Measurements from ENCODE around the gene CFAP43. TPM values are rescaled to one million over a fixed set of nuclear protein-coding genes. Genes with fewer than 3 reads are reported as not detected.

The CFAP43 gene
- total and polyA plus RNA-seq, 2 experiments from 2014 or later = 0.24 to 0.44 TPM

- no peak for TF ChIP-seq ZNF114 (CRISPR knock-in tag; IDR thresholded peaks at IDR 0.05)
- TF ChIP-seq REST (IDR thresholded peaks at IDR 0.05; ENCODE audit: unreplicated experiment) = no peak
These were observed 111.2 kb downstream of the CFAP43 start (continued) for GRCh38 chr10:104120903-104121484.

GRCh38 chr10:104120512-104120902, 111.7 kb downstream of the CFAP43 start:
- TF ChIP-seq CTCF (conservative IDR thresholded peaks at IDR 0.05; ENCODE audit: low read depth in 2 of 2) (no peak), ZNF114 (CRISPR knock-in tag; IDR thresholded peaks at IDR 0.05) (no peak), ZNF331 (CRISPR knock-in tag; IDR thresholded peaks at IDR 0.05; ENCODE audit: low read depth) (no peak), CREB1 (CRISPR knock-in tag; IDR thresholded peaks at IDR 0.05; ENCODE audit: low read depth) (no peak)
- Histone ChIP-seq H3F3A (replicated peaks; ENCODE audit: low read depth) (peaks cover 4% of the 10 kb centered on the region; the same call in 1 of the 2 replicates), H3K36me3 (ENCODE audit: insufficient read depth) (no peaks in the 10 kb centered on the region), H3K4me1 (ENCODE audit: insufficient read depth) (peaks cover 14% of the 10 kb centered on the region; the same call in 1 of the 2 replicates), H2AFZ (peak overlapping the region; percentile 49; the same call in 1 of the 2 replicates), H3K27ac (ENCODE audit: low read depth) (peak overlapping the region; percentile 100), H3K4me2 (peak overlapping the region; percentile 91), H3K27me3 (ENCODE audit: insufficient read depth) (no peaks in the 10 kb centered on the region), H3K9me2 (ENCODE audit: insufficient read depth) (no peaks in the 10 kb centered on the region), H4K20me1 (replicated peaks; ENCODE audit: insufficient read depth) (no peaks in the 10 kb centered on the region), H3K79me2 (replicated peaks; ENCODE audit: insufficient read depth) (no peaks in the 10 kb centered on the region), H3K4me3 (peak overlapping the region; percentile 75)
- Mint-ChIP-seq H3K36me3 (ENCODE audit: low read depth) (peaks cover 4% of the 10 kb centered on the region), H3K4me1 (peaks cover 25% of the 10 kb centered on the region), H3K9me3 (no peaks in the 10 kb centered on the region), H3K4me3 (peak overlapping the region; percentile 89), H3K27me3 (ENCODE audit: insufficient read depth, low read depth, poor library complexity) (peaks cover 8% of the 10 kb centered on the region), H3K27ac (peak overlapping the region; percentile 100)
- DNase-seq (ENCODE audit: low spot score) = no peak
- ATAC-seq = no peak

- Mint-ChIP-seq H3K27me3 (ENCODE audit: insufficient read depth, low read depth, poor library complexity) (peaks cover 8% of the 10 kb centered on the region), H3K4me3 (peak overlapping the region; percentile 7; the same call in 1 of the 3 replicates), H3K27ac (peak overlapping the region; percentile 100; the same call in 1 of the 2 replicates), H3K36me3 (ENCODE audit: low read depth) (no peaks in the 10 kb centered on the region; the same call in 1 of the 3 replicates), H3K4me1 (peaks cover 25% of the 10 kb centered on the region), H3K9me3 (no peaks in the 10 kb centered on the region)
- Histone ChIP-seq H3K27ac (ENCODE audit: low read depth) (no peak overlapping the region), H3K4me2 (no peak overlapping the region), H2AFZ (peak overlapping the region; percentile 43), H3K4me3 (no peak overlapping the region), H3K4me1 (ENCODE audit: insufficient read depth) (peaks cover 14% of the 10 kb centered on the region; the same call in 1 of the 2 replicates), H3K9me2 (ENCODE audit: insufficient read depth) (no peaks in the 10 kb centered on the region), H3K36me3 (ENCODE audit: insufficient read depth) (no peaks in the 10 kb centered on the region), H3K79me2 (replicated peaks; ENCODE audit: insufficient read depth) (no peaks in the 10 kb centered on the region), H3K27me3 (ENCODE audit: insufficient read depth) (no peaks in the 10 kb centered on the region), H4K20me1 (replicated peaks; ENCODE audit: insufficient read depth) (no peaks in the 10 kb centered on the region), H3F3A (replicated peaks; ENCODE audit: low read depth) (peaks cover 4% of the 10 kb centered on the region; the same call in 1 of the 2 replicates)
- DNase-seq (ENCODE audit: low spot score) (no peak), ATAC-seq (no peak)
- TF ChIP-seq EZH2 (IDR thresholded peaks at IDR 0.05; ENCODE audit: low read depth, unreplicated experiment) = no peak
- TF ChIP-seq STAT1 (IDR thresholded peaks at IDR 0.05; ENCODE audit: unreplicated experiment) = no peak
- TF ChIP-seq ETS1 (IDR thresholded peaks at IDR 0.05) = no peak
These were observed 112.2 kb downstream of the CFAP43 start for GRCh38 chr10:104119996-104120395.

Data from GM23338 (cell line).